H1 (cell line): Measurements from ENCODE around the gene FAM167B. TPM values are rescaled to one million over a fixed set of nuclear protein-coding genes. Genes with fewer than 3 reads are reported as not detected.

Source experiments
- BACH1 ChIP-seq: IDR thresholded peaks from 2 replicates; pipeline ENCODE4 v1.6.1; 2012; ENCODE audit warnings: low read length, improper control_type of control experiment
- CBX8 ChIP-seq: fragments of 300-800, 300-1000 bp; sonication (generic); IDR thresholded peaks from 2 replicates; pipeline ENCODE4 v1.7.1; 2016; ENCODE audit warnings: low read depth, low read length, borderline replicate concordance
- CEBPB ChIP-seq: IDR thresholded peaks from 2 replicates; pipeline ENCODE4 v1.6.1; 2012; ENCODE audit warnings: low read depth, low read length
- CREB1 ChIP-seq: IDR thresholded peaks from 2 replicates; pipeline ENCODE4 v1.6.1; 2012; ENCODE audit warnings: inconsistent platforms
- GABPA ChIP-seq: IDR thresholded peaks from 2 replicates; pipeline ENCODE4 v1.6.1; 2011; ENCODE audit warnings: mild to moderate bottlenecking, low read length, moderate library complexity, borderline replicate concordance; ENCODE audit not compliant: insufficient read depth
- HDAC2 ChIP-seq, 2 experiments: fragments of 300-600 bp in 1 of 2; sonication (generic) in 1 of 2; IDR thresholded peaks; 2 replicates each; pipeline ENCODE4 v1.6.1; 2011 to 2012; ENCODE audit warnings: low read depth in 2 of 2, low read length in 2 of 2, mild to moderate bottlenecking in 2 of 2, moderate library complexity in 2 of 2, borderline replicate concordance in 1 of 2, inconsistent platforms in 1 of 2
- HDAC6 ChIP-seq: IDR thresholded peaks from one replicate; pipeline ENCODE4 v1.7.1; 2012; ENCODE audit warnings: low read depth, mild to moderate bottlenecking, inconsistent platforms, low read length, moderate library complexity
- KDM1A ChIP-seq: fragments of 200-600, 300-600 bp; sonication (generic); IDR thresholded peaks from 2 replicates; pipeline ENCODE4 v1.7.1; 2016; ENCODE audit warnings: mild to moderate bottlenecking, low read length, borderline replicate concordance
- NRF1 ChIP-seq: IDR thresholded peaks from 2 replicates; pipeline ENCODE4 v1.6.1; 2011; ENCODE audit warnings: mild to moderate bottlenecking, low read depth, low read length, improper control_type of control experiment
- RAD21 ChIP-seq, 2 experiments: IDR thresholded peaks in 1 of 2; conservative IDR thresholded peaks in 1 of 2; 2 replicates each; pipeline ENCODE4 v1.6.1; 2011; ENCODE audit warnings: low read depth in 2 of 2, low read length in 2 of 2, improper control_type of control experiment in 1 of 2, inconsistent platforms in 1 of 2, mild to moderate bottlenecking in 1 of 2, moderate library complexity in 1 of 2
- SAP30 ChIP-seq: fragments of 300-600 bp; sonication (generic); IDR thresholded peaks from 2 replicates; pipeline ENCODE4 v1.7.1; 2012; ENCODE audit warnings: low read length, moderate library complexity, mild to moderate bottlenecking, inconsistent platforms; ENCODE audit not compliant: insufficient read depth, insufficient replicate concordance
- SIX5 ChIP-seq: IDR thresholded peaks from 2 replicates; pipeline ENCODE4 v1.6.1; 2011; ENCODE audit warnings: mild to moderate bottlenecking, low read depth, low read length
- SRF ChIP-seq: IDR thresholded peaks from 2 replicates; pipeline ENCODE4 v1.6.1; 2011; ENCODE audit warnings: mild to moderate bottlenecking, low read depth, low read length, moderate library complexity
- SUZ12 ChIP-seq: fragments of 200-600 bp; sonication (generic); IDR thresholded peaks from 2 replicates; pipeline ENCODE4 v1.6.1; 2012; ENCODE audit warnings: mild to moderate bottlenecking, inconsistent platforms, low read length, moderate library complexity, mixed read lengths
- ZNF274 ChIP-seq: IDR thresholded peaks from 2 replicates; pipeline ENCODE4 v1.7.0; 2012; ENCODE audit warnings: low read length, borderline replicate concordance; ENCODE audit errors: extremely low read depth
- polyA plus RNA-seq, 7 experiments: library from polyadenylated mRNA; depleted of rRNA in 3 of 7; stranded (reverse) in 5 of 7; unstranded in 2 of 7; fragments of >200 nt in 5 of 7; fragments of 200-250 nt in 2 of 7; gene quantifications; 1 replicate in 5 of 7; 2 replicates in 1 of 7; 4 replicates in 1 of 7; pipeline versions ENCODE4 v1.2.1 to v1.2.3, GENCODE V29; 2011 to 2013; ENCODE audit warnings: missing spikeins in 2 of 7, mixed read lengths in 2 of 7
- total RNA-seq: library from RNA; stranded (reverse); fragmentation: NEBNext Ultra II Directional; extraction: Animal tissue kit (Norgen Biotek cat#: 25700); gene quantifications from 2 replicates; pipeline ENCODE4 v1.2.1, GENCODE V29; 2021

FAM167B gene
- total and polyA plus RNA-seq, 2 of the 8 experiments (the other 6 are each of a cell fraction or from before 2014, with no cell fraction given): 2.8 to 3.9 TPM

GRCh38 chr1:32291708-32292538, 44.9 kb downstream of the FAM167B start, which contains the start of gene HDAC1 (continued):
- TF ChIP-seq SIX5: no peak
- 0 out of 2 replicates have a peak, but pooled peaks have one; percentile 9 for TF ChIP-seq BACH1
- no peak for TF ChIP-seq SUZ12
- TF ChIP-seq KDM1A: peak; percentile 93
- TF ChIP-seq HDAC2 (IDR thresholded peaks at IDR 0.05; ENCODE audit: borderline replicate concordance in 1 of 2, low read depth in 2 of 2, low read length in 2 of 2): peak in 1 of 2 experiments; percentile 86; a peak in 1 of 4 replicates
- TF ChIP-seq GABPA: no peak
- TF ChIP-seq SAP30: no peak
- TF ChIP-seq CBX8: no peak
- TF ChIP-seq ZNF274: no peak
- no peak for TF ChIP-seq SRF
- TF ChIP-seq NRF1: no peak
- no peak for TF ChIP-seq CEBPB
- no peak for TF ChIP-seq HDAC6
- no peak for TF ChIP-seq RAD21 (IDR thresholded peaks at IDR 0.05 in 1 of 2, conservative IDR thresholded peaks at IDR 0.05 in 1 of 2; ENCODE audit: low read depth in 2 of 2, low read length in 2 of 2)
- no peak; the same call in none of the 2 replicates for TF ChIP-seq CREB1
